Measurements from ENCODE around the gene SLC12A1. TPM values are rescaled to one million over a fixed set of nuclear protein-coding genes. Genes with fewer than 3 reads are reported as not detected.

Gene SLC12A1
- polyA plus RNA-seq, 2 of the 4 experiments (the other 2 are of a cell fraction): not detected

- no peak for DNase-seq (ENCODE audit: low read depth in 1 of 2, low spot score in 1 of 2)
- no peak overlapping the region for H3K27ac ChIP-seq
- H3K4me1 ChIP-seq: no peaks in the 10 kb centered on the region
- ChIA-PET CTCF (interaction anchor here (1.2 kb wide), 1 partner anchor 15 kb away, joined by 3 read pairs; no protein-coding TSS in a partner anchor), POLR2A (no interaction called here)
- 13% methylated on average over 2 of the region's 2 CpGs for WGBS (ENCODE audit: missing lambda C conversion rate)
- no peaks in the 10 kb centered on the region for H3K9me3 ChIP-seq
- no peak overlapping the region for H3K4me3 ChIP-seq
- FAIRE-seq: no peak
- no peak for ATAC-seq
- no peak for TF ChIP-seq CEBPB (IDR thresholded peaks at IDR 0.05)
- no peak for TF ChIP-seq MAFK (IDR thresholded peaks at IDR 0.05; ENCODE audit: partially characterized antibody)
- no peak for TF ChIP-seq JUNB (IDR thresholded peaks at IDR 0.05)
- no peak for TF ChIP-seq EP300 (IDR thresholded peaks at IDR 0.05)
- no peak for TF ChIP-seq ZSCAN20 (CRISPR knock-in tag; IDR thresholded peaks at IDR 0.05)
- TF ChIP-seq MAX (IDR thresholded peaks at IDR 0.05): no peak
- TF ChIP-seq HMGXB4 (CRISPR knock-in tag; IDR thresholded peaks at IDR 0.05; ENCODE audit: borderline replicate concordance): no peak
- no peak overlapping the region for H3K4me2 ChIP-seq
Measured at GRCh38 chr15:48298914-48299313, 92.8 kb downstream of the SLC12A1 start.

- Histone ChIP-seq H3K4me3 (no peak overlapping the region), H3K4me1 (no peaks in the 10 kb centered on the region), H3K27ac (no peak overlapping the region), H3K4me2 (no peak overlapping the region), H3K9me3 (no peaks in the 10 kb centered on the region)
- CTCF ChIA-PET: interaction anchor here (1.6 kb wide), 1 partner anchor 14 kb away, joined by 4 read pairs; no protein-coding TSS in a partner anchor
- no peak for FAIRE-seq
- 69% methylated on average over 5 of the region's 5 CpGs for WGBS (ENCODE audit: missing lambda C conversion rate)
- DNase-seq (ENCODE audit: low read depth in 1 of 2, low spot score in 1 of 2): no peak
- POLR2A ChIA-PET: no interaction called here
- ATAC-seq: no peak
- TF ChIP-seq FOXS1 (CRISPR knock-in tag; IDR thresholded peaks at IDR 0.05) (no peak), RAD21 (conservative IDR thresholded peaks at IDR 0.05 in 1 of 2, IDR thresholded peaks at IDR 0.05 in 1 of 2) (no peak), HDAC2 (IDR thresholded peaks at IDR 0.05) (no peak), HOXB13 (CRISPR knock-in tag; IDR thresholded peaks at IDR 0.05; ENCODE audit: low read depth) (no peak), GATA3 (IDR thresholded peaks at IDR 0.05; ENCODE audit: borderline replicate concordance) (no peak), RCOR1 (IDR thresholded peaks at IDR 0.05; ENCODE audit: low read depth, low read length) (no peak)
Measured at GRCh38 chr15:48300038-48300437, 93.9 kb downstream of the SLC12A1 start.

- Histone ChIP-seq H3K4me2 (no peak overlapping the region), H3K9me3 (no peaks in the 10 kb centered on the region), H3K4me1 (no peaks in the 10 kb centered on the region), H3K4me3 (no peak overlapping the region), H3K27ac (no peak overlapping the region)
- ChIA-PET CTCF (interaction anchor here (1.2 to 1.8 kb wide), 2 partner anchors 15 to 19 kb away, joined by 3 to 7 read pairs; no protein-coding TSS in a partner anchor), POLR2A (no interaction called here)
- FAIRE-seq (no peak), DNase-seq (ENCODE audit: low read depth in 1 of 2, low spot score in 1 of 2) (no peak), ATAC-seq (no peak)
- no peak for TF ChIP-seq EP300 (IDR thresholded peaks at IDR 0.05)
- TF ChIP-seq RARB (CRISPR knock-in tag; IDR thresholded peaks at IDR 0.05): no peak
- no peak for TF ChIP-seq HEYL (CRISPR knock-in tag; IDR thresholded peaks at IDR 0.05)
- TF ChIP-seq PBX3 (IDR thresholded peaks at IDR 0.05): no peak
- no peak for TF ChIP-seq REST (IDR thresholded peaks at IDR 0.05)
- no peak for TF ChIP-seq RFX5 (IDR thresholded peaks at IDR 0.05)
- no peak for TF ChIP-seq JUN (IDR thresholded peaks at IDR 0.05)
- TF ChIP-seq CHD4 (IDR thresholded peaks at IDR 0.05; ENCODE audit: borderline replicate concordance): no peak
- TF ChIP-seq HES2 (IDR thresholded peaks at IDR 0.05): no peak
- TF ChIP-seq JUNB (IDR thresholded peaks at IDR 0.05): no peak
- TF ChIP-seq FOXS1 (CRISPR knock-in tag; IDR thresholded peaks at IDR 0.05): no peak
- no peak for TF ChIP-seq MAX (IDR thresholded peaks at IDR 0.05)
- no peak for TF ChIP-seq KDM5A (IDR thresholded peaks at IDR 0.05)
- no peak for TF ChIP-seq ZC3H11A (IDR thresholded peaks at IDR 0.05)
- TF ChIP-seq KDM1A (IDR thresholded peaks at IDR 0.05; ENCODE audit: low read depth): no peak
- no peak for TF ChIP-seq USF2 (IDR thresholded peaks at IDR 0.05)
- no peak for TF ChIP-seq PHF8 (IDR thresholded peaks at IDR 0.05; ENCODE audit: borderline replicate concordance, low read depth)
- TF ChIP-seq SREBF2 (IDR thresholded peaks at IDR 0.05): no peak
- TF ChIP-seq BHLHE40 (IDR thresholded peaks at IDR 0.05; ENCODE audit: low read depth, low read length): no peak
- 44% methylated on average over 2 of the region's 2 CpGs for WGBS (ENCODE audit: missing lambda C conversion rate)
Measured at GRCh38 chr15:48304398-48304797, 98.3 kb downstream of the SLC12A1 start.
